Measurements from ENCODE around the gene PIK3CB.

DNA sequence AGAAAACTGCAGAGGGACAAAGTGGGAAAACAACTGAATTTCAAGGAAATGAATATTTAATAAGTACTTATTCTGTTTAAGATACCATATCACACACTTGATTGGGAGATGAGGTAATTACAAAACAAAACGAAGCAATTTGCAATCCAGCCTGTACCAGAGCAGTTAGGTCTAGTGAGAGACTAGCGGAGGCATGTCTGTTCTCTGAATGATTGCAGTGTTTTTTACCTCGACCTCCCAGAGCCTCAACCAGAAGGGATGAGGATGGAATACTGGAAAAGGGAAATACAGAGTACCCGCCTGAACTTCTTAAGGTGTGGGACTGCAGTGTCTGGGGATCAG lies 59.5 kb downstream of the PIK3CB start:
- TF ChIP-seq EZH2phosphoT487 (IDR thresholded peaks at IDR 0.05; ENCODE audit: low read depth, severe bottlenecking, unreplicated experiment) (no peak), EZH2 (IDR thresholded peaks at IDR 0.05; ENCODE audit: borderline replicate concordance) (no peak)
- TF ChIP-seq, protein P1, sequence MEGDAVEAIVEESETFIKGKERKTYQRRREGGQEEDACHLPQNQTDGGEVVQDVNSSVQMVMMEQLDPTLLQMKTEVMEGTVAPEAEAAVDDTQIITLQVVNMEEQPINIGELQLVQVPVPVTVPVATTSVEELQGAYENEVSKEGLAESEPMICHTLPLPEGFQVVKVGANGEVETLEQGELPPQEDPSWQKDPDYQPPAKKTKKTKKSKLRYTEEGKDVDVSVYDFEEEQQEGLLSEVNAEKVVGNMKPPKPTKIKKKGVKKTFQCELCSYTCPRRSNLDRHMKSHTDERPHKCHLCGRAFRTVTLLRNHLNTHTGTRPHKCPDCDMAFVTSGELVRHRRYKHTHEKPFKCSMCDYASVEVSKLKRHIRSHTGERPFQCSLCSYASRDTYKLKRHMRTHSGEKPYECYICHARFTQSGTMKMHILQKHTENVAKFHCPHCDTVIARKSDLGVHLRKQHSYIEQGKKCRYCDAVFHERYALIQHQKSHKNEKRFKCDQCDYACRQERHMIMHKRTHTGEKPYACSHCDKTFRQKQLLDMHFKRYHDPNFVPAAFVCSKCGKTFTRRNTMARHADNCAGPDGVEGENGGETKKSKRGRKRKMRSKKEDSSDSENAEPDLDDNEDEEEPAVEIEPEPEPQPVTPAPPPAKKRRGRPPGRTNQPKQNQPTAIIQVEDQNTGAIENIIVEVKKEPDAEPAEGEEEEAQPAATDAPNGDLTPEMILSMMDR (IDR thresholded peaks at IDR 0.05; ENCODE audit: poor library complexity) = no peak

All from hepatocyte (in vitro differentiated cells).